H1 (cell line): ENCODE data around the gene CGGBP1. TPM values are rescaled to one million over a fixed set of nuclear protein-coding genes. Genes with fewer than 3 reads are reported as not detected.

Experiments used
- CTCF ChIA-PET: fragments of 300-600 bp; sonication (Branson Sonifier 250); formaldehyde crosslinking; loops from one replicate; lab custom pipeline; 2021; ENCODE audit not compliant: partially characterized antibody; lab: Charles Lee
- POLR2A ChIA-PET: fragments of 300-600 bp; sonication (Branson Sonifier 250); formaldehyde crosslinking; loops from one replicate; lab custom pipeline; 2021; ENCODE audit warnings: inconsistent platforms; ENCODE audit not compliant: partially characterized antibody; lab: Charles Lee
- DNase-seq, 2 experiments: peaks; one replicate each; pipeline versions ENCODE4 v3.0.0 to v3.0.0-alpha.2; 2010 to 2022; ENCODE audit warnings: low spot score in 2 of 2, low read depth in 1 of 2, mixed read lengths in 1 of 2
- FAIRE-seq: peaks from 2 replicates; lab custom pipeline; 2011; peaks lifted over from hg19 to GRCh38; lab: Jason Lieb, UNC
- H2AFZ ChIP-seq: 2 replicates; pipeline ENCODE4 v1.8.1; 2012; ENCODE audit warnings: low read length, inconsistent platforms
- H2AK5ac ChIP-seq: 2 replicates; pipeline ENCODE4 v1.6.1; 2013; ENCODE audit warnings: low read depth, low read length
- H2BK120ac ChIP-seq: replicated peaks from 2 replicates; pipeline ENCODE3; 2013; ENCODE audit warnings: low read depth, low read length, inconsistent platforms
- H2BK12ac ChIP-seq: 2 replicates; pipeline ENCODE4 v1.6.1; 2013; ENCODE audit warnings: low read depth, low read length
- H2BK15ac ChIP-seq: 2 replicates; pipeline ENCODE4 v1.6.1; 2013; ENCODE audit warnings: low read length
- H2BK20ac ChIP-seq: 2 replicates; pipeline ENCODE4 v1.6.1; 2013; ENCODE audit warnings: low read length
- H2BK5ac ChIP-seq: 2 replicates; pipeline ENCODE4 v1.6.1; 2013; ENCODE audit warnings: low read depth, low read length
- H3K14ac ChIP-seq: 2 replicates; pipeline ENCODE4 v1.6.1; 2013; ENCODE audit warnings: inconsistent platforms; ENCODE audit not compliant: insufficient read length
- H3K18ac ChIP-seq: 2 replicates; pipeline ENCODE4 v1.6.1; 2013; ENCODE audit warnings: low read length; ENCODE audit errors: extremely low read depth
- H3K23ac ChIP-seq: 2 replicates; pipeline ENCODE4 v1.6.1; 2013; ENCODE audit warnings: inconsistent platforms; ENCODE audit not compliant: insufficient read length
- H3K23me2 ChIP-seq: 2 replicates; pipeline ENCODE4 v1.6.1; 2013; ENCODE audit warnings: low read depth, low read length
- H3K27ac ChIP-seq: 2 replicates; pipeline ENCODE4 v1.6.1; 2011; ENCODE audit warnings: low read depth, low read length, inconsistent platforms
- H3K27me3 ChIP-seq, 4 experiments: replicated peaks in 1 of 4; 1 replicate in 1 of 4; 2 replicates in 3 of 4; pipeline versions ENCODE4 v1.6.1 to v1.8.1; 2011 to 2013; ENCODE audit warnings: low read length in 3 of 4, mild to moderate bottlenecking in 3 of 4, inconsistent platforms in 2 of 4, mixed read lengths in 2 of 4, moderate library complexity in 1 of 4; ENCODE audit not compliant: control insufficient read depth in 3 of 4, insufficient read depth in 3 of 4; ENCODE audit errors: extremely low read depth in 1 of 4
- H3K36me3 ChIP-seq, 4 experiments: 2 replicates each; pipeline versions ENCODE4 v1.6.1 to v1.8.1; 2011 to 2013; ENCODE audit warnings: mild to moderate bottlenecking in 4 of 4, low read length in 3 of 4, moderate library complexity in 2 of 4, control low read depth in 1 of 4, inconsistent platforms in 1 of 4; ENCODE audit not compliant: insufficient read depth in 4 of 4, control insufficient read depth in 2 of 4
- H3K4ac ChIP-seq: replicated peaks from 2 replicates; pipeline ENCODE3; 2013; ENCODE audit warnings: low read length, low read depth, mixed read lengths, inconsistent platforms; ENCODE audit not compliant: insufficient read length
- H3K4me1 ChIP-seq, 4 experiments: replicated peaks in 1 of 4; 1 replicate in 1 of 4; 2 replicates in 3 of 4; pipeline versions ENCODE4 v1.6.1 to v1.8.1; 2011 to 2013; ENCODE audit warnings: low read length in 3 of 4, inconsistent platforms in 2 of 4, mixed read lengths in 1 of 4; ENCODE audit not compliant: insufficient read depth in 4 of 4, control insufficient read depth in 3 of 4
- H3K4me2 ChIP-seq, 2 experiments: 2 replicates each; pipeline versions ENCODE4 v1.6.1 to v1.8.1; 2011 to 2013; ENCODE audit warnings: low read depth in 2 of 2, low read length in 2 of 2, control low read depth in 1 of 2, inconsistent platforms in 1 of 2, mild to moderate bottlenecking in 1 of 2; ENCODE audit not compliant: insufficient read depth in 1 of 2
- H3K4me3 ChIP-seq, 4 experiments: fragments of 200-600, 300-600 bp in 1 of 4; sonication (generic), shearing (Covaris generic), sonication (Bioruptor Twin) in 1 of 4; 2 replicates each; pipeline versions ENCODE4 v1.5.1 to v1.8.1; 2011 to 2016; ENCODE audit warnings: low read length in 4 of 4, low read depth in 3 of 4, control low read depth in 2 of 4, inconsistent platforms in 2 of 4, mild to moderate bottlenecking in 2 of 4, mixed read lengths in 1 of 4, moderate library complexity in 1 of 4; ENCODE audit not compliant: insufficient read depth in 2 of 4; ENCODE audit errors: extremely low read depth in 1 of 4
- H3K56ac ChIP-seq: replicated peaks from 2 replicates; pipeline ENCODE3; 2013; ENCODE audit warnings: low read depth, mild to moderate bottlenecking, mixed read lengths, low read length, inconsistent platforms; ENCODE audit not compliant: insufficient read length
- H3K79me1 ChIP-seq: 2 replicates; pipeline ENCODE4 v1.6.1; 2013; ENCODE audit warnings: low read depth, low read length, control low read depth
- H3K79me2 ChIP-seq, 2 experiments: 2 replicates each; pipeline versions ENCODE4 v1.6.1 to v1.8.1; 2012 to 2013; ENCODE audit warnings: low read length in 2 of 2, mild to moderate bottlenecking in 2 of 2, inconsistent platforms in 1 of 2; ENCODE audit not compliant: insufficient read depth in 2 of 2, control insufficient read depth in 1 of 2
- H3K9ac ChIP-seq, 4 experiments: replicated peaks in 1 of 4; 1 replicate in 1 of 4; 2 replicates in 3 of 4; pipeline versions ENCODE4 v1.6.1 to v1.8.1; 2011 to 2013; ENCODE audit warnings: low read depth in 3 of 4, low read length in 3 of 4, control low read depth in 2 of 4, mild to moderate bottlenecking in 2 of 4, moderate library complexity in 2 of 4, inconsistent platforms in 1 of 4; ENCODE audit errors: extremely low read depth in 1 of 4
- H3K9me3 ChIP-seq, 2 experiments: 2 replicates each; pipeline versions ENCODE4 v1.6.1 to v1.8.1; 2012 to 2013; ENCODE audit warnings: mild to moderate bottlenecking in 2 of 2, moderate library complexity in 2 of 2, control low read depth in 1 of 2, inconsistent platforms in 1 of 2, low read depth in 1 of 2, low read length in 1 of 2, mixed read lengths in 1 of 2; ENCODE audit not compliant: insufficient read depth in 2 of 2
- H4K20me1 ChIP-seq, 2 experiments: replicated peaks in 1 of 2; 2 replicates each; pipeline versions ENCODE3 to v1.8.1; 2011 to 2013; ENCODE audit warnings: inconsistent platforms in 2 of 2, low read length in 2 of 2, mild to moderate bottlenecking in 1 of 2; ENCODE audit not compliant: insufficient read depth in 2 of 2, control insufficient read depth in 1 of 2
- H4K5ac ChIP-seq: 2 replicates; pipeline ENCODE4 v1.6.1; 2013; ENCODE audit warnings: low read length, low read depth, mixed read lengths, inconsistent platforms; ENCODE audit not compliant: insufficient read length
- H4K8ac ChIP-seq: 2 replicates; pipeline ENCODE4 v1.8.0; 2013; ENCODE audit warnings: mild to moderate bottlenecking, moderate library complexity, low read length, inconsistent platforms; ENCODE audit not compliant: insufficient read depth; ENCODE audit errors: extremely low read depth
- H4K91ac ChIP-seq: replicated peaks from 2 replicates; pipeline ENCODE3; 2013; ENCODE audit warnings: low read length, mixed read lengths, inconsistent platforms; ENCODE audit not compliant: insufficient read length
- ATF2 ChIP-seq: IDR thresholded peaks from 2 replicates; pipeline ENCODE4 v1.6.1; 2012; ENCODE audit warnings: low read length, inconsistent platforms
- FOSL1 ChIP-seq: IDR thresholded peaks from 2 replicates; pipeline ENCODE4 v1.6.1; 2011; ENCODE audit warnings: mild to moderate bottlenecking, low read depth, low read length, moderate library complexity; ENCODE audit not compliant: insufficient read depth
- MAX ChIP-seq: IDR thresholded peaks from 2 replicates; pipeline ENCODE4 v1.6.1; 2012; ENCODE audit warnings: inconsistent platforms
- RFX5 ChIP-seq: IDR thresholded peaks from 2 replicates; pipeline ENCODE4 v1.6.1; 2011; ENCODE audit warnings: low read depth, low read length, improper control_type of control experiment, borderline replicate concordance
- RNF2 ChIP-seq: fragments of 200-900, 300-1000 bp; sonication (generic); IDR thresholded peaks from 2 replicates; pipeline ENCODE4 v1.7.1; 2016; ENCODE audit warnings: borderline replicate concordance, low read depth, mild to moderate bottlenecking, antibody characterized with exemption, low read length; ENCODE audit not compliant: poor library complexity, severe bottlenecking; ENCODE audit errors: missing control alignments
- RXRA ChIP-seq: IDR thresholded peaks from 2 replicates; pipeline ENCODE4 v1.6.1; 2011; ENCODE audit warnings: low read depth, mild to moderate bottlenecking, low read length, moderate library complexity; ENCODE audit not compliant: insufficient read depth
- SIN3A ChIP-seq, 2 experiments: IDR thresholded peaks in 1 of 2; conservative IDR thresholded peaks in 1 of 2; 2 replicates each; pipeline ENCODE4 v1.6.1; 2011 to 2012; ENCODE audit warnings: low read length in 2 of 2, improper control_type of control experiment in 1 of 2, low read depth in 1 of 2, mild to moderate bottlenecking in 1 of 2
- SP1 ChIP-seq: IDR thresholded peaks from 2 replicates; pipeline ENCODE4 v1.6.1; 2011; ENCODE audit warnings: low read depth, low read length
- SP2 ChIP-seq: IDR thresholded peaks from 2 replicates; pipeline ENCODE4 v1.6.1; 2012; ENCODE audit warnings: mild to moderate bottlenecking, low read length, inconsistent platforms
- USF2 ChIP-seq: IDR thresholded peaks from 2 replicates; pipeline ENCODE4 v1.6.1; 2011; ENCODE audit warnings: low read length, improper control_type of control experiment
- WGBS, 2 experiments: shearing (Covaris generic) in 1 of 2; methylation state at CpG; one replicate each; pipeline versions ENCODE4 v1.1.6 to v1.1.7; 2013 to 2015; ENCODE audit warnings: low lambda C conversion rate in 2 of 2, mixed read lengths in 2 of 2, inconsistent platforms in 1 of 2, low coverage in 1 of 2, missing lambda C conversion rate in 1 of 2; ENCODE audit not compliant: insufficient replicate concordance in 2 of 2, insufficient coverage in 1 of 2, insufficient read length in 1 of 2; ENCODE audit errors: extremely low coverage in 1 of 2, missing lambda C conversion rate in 1 of 2; 5-methylcytosine and 5-hydroxymethylcytosine counted together
- polyA plus RNA-seq, 7 experiments: library from polyadenylated mRNA; depleted of rRNA in 3 of 7; stranded (reverse) in 5 of 7; unstranded in 2 of 7; fragments of >200 nt in 5 of 7; fragments of 200-250 nt in 2 of 7; gene quantifications; 1 replicate in 5 of 7; 2 replicates in 1 of 7; 4 replicates in 1 of 7; pipeline versions ENCODE4 v1.2.1 to v1.2.3, GENCODE V29; 2011 to 2013; ENCODE audit warnings: missing spikeins in 2 of 7, mixed read lengths in 2 of 7
- total RNA-seq: library from RNA; stranded (reverse); fragmentation: NEBNext Ultra II Directional; extraction: Animal tissue kit (Norgen Biotek cat#: 25700); gene quantifications from 2 replicates; pipeline ENCODE4 v1.2.1, GENCODE V29; 2021

The CGGBP1 gene
- total and polyA plus RNA-seq, 2 of the 8 experiments (the other 6 are each of a cell fraction or from before 2014, with no cell fraction given), result 22.9 to 61.4 TPM

- Histone ChIP-seq H3K9me3 (peaks cover 0 to 6% of the 10 kb centered on the region in 2 experiments; a peak in 2 of 4 replicates), H3K23ac (no peak overlapping the region), H4K8ac (no peak overlapping the region), H4K91ac (no peak overlapping the region), H3K79me2 (no peaks in the 10 kb centered on the region), H2BK15ac (no peak overlapping the region), H2BK5ac (no peak overlapping the region), H3K4me2 (no peak overlapping the region), H3K4me3 (no peak overlapping the region), H3K18ac (no peak overlapping the region), H3K56ac (no peak overlapping the region), H3K36me3 (no peaks in the 10 kb centered on the region), H2BK120ac (no peak overlapping the region), H2BK12ac (no peak overlapping the region), H3K27ac (no peak overlapping the region), H3K14ac (no peak overlapping the region), H4K20me1 (no peaks in the 10 kb centered on the region), H3K4me1 (no peaks in the 10 kb centered on the region), H2AK5ac (no peak overlapping the region), H2BK20ac (no peak overlapping the region), H3K9ac (no peak overlapping the region), H2AFZ (no peak overlapping the region), H3K4ac (no peak overlapping the region), H3K79me1 (no peaks in the 10 kb centered on the region), H4K5ac (no peak overlapping the region), H3K23me2 (no peaks in the 10 kb centered on the region), H3K27me3 (no peaks in the 10 kb centered on the region)
- ChIA-PET CTCF (interaction anchor here (1.2 to 2.9 kb wide), 2 partner anchors 9 to 11 kb away, joined by 3 to 12 read pairs; no protein-coding TSS in a partner anchor), POLR2A (no interaction called here)
- no peak for DNase-seq
- FAIRE-seq, result no peak
- 97% methylated on average over 2 of the region's 2 CpGs; no CpG with 5 or more reads in 1 of the 2 experiments for WGBS, 2 experiments
- no peak for TF ChIP-seq RFX5
- no peak for TF ChIP-seq RXRA
- no peak for TF ChIP-seq MAX
- no peak for TF ChIP-seq USF2
- no peak for TF ChIP-seq FOSL1
- TF ChIP-seq SP1, result no peak
- no peak for TF ChIP-seq ATF2
- no peak for TF ChIP-seq RNF2
- no peak for TF ChIP-seq SIN3A (conservative IDR thresholded peaks at IDR 0.05 in 1 of 2, IDR thresholded peaks at IDR 0.05 in 1 of 2; ENCODE audit: low read depth in 1 of 2, low read length in 2 of 2)
- no peak for TF ChIP-seq SP2
These were observed 45.2 kb downstream of the CGGBP1 start for GRCh38 chr3:88013592-88013991.
